ENCODE measurements around the gene SORCS2. TPM values are rescaled to one million over a fixed set of nuclear protein-coding genes. Genes with fewer than 3 reads are reported as not detected.

SORCS2 gene
- total RNA-seq, 1 donor from 2014 or later, result 13.8 TPM

- Mint-ChIP-seq H3K27me3 (ENCODE audit: low read depth, unreplicated experiment) (peaks cover 48% of the 10 kb centered on the region), H3K9me3 (ENCODE audit: unreplicated experiment) (peaks cover 5% of the 10 kb centered on the region), H3K27ac (ENCODE audit: unreplicated experiment) (no peak overlapping the region), H3K36me3 (ENCODE audit: low read depth, unreplicated experiment) (no peaks in the 10 kb centered on the region), H3K4me3 (ENCODE audit: unreplicated experiment) (no peak overlapping the region), H3K4me1 (ENCODE audit: low read depth, unreplicated experiment) (peaks cover 8% of the 10 kb centered on the region)
- H4K20me1 ChIP-seq (ENCODE audit: insufficient read depth, low read length), result peaks cover 23% of the 10 kb centered on the region
- TF ChIP-seq EZH2 (IDR thresholded peaks at IDR 0.05; ENCODE audit: insufficient read depth, low read length) (no peak), CTCF (IDR thresholded peaks at IDR 0.05; ENCODE audit: insufficient read depth, low read depth, low read length) (peak; percentile 12)
- H3K9me3 ChIP-seq (ENCODE audit: insufficient read depth, low read depth, low read length), result no peaks in the 10 kb centered on the region
- peaks cover 4% of the 10 kb centered on the region for H3K27me3 ChIP-seq (ENCODE audit: insufficient read depth, low read length)
- no peak overlapping the region for H3K9ac ChIP-seq (ENCODE audit: low read length)
- peak; percentile 23 for DNase-seq (ENCODE audit: low read depth)
- H3K4me1 ChIP-seq (ENCODE audit: insufficient read depth, low read length), result peaks cover 4% of the 10 kb centered on the region
- H3K79me2 ChIP-seq (ENCODE audit: insufficient read depth, low read length), result no peaks in the 10 kb centered on the region
- no peak for FAIRE-seq
- no peak overlapping the region for H3K27ac ChIP-seq (ENCODE audit: low read depth, low read length)
- no peaks in the 10 kb centered on the region for H3K36me3 ChIP-seq (ENCODE audit: insufficient read depth, low read length)
- H3K4me3 ChIP-seq (ENCODE audit: insufficient read depth, low read depth, low read length), result no peak overlapping the region
- H3K4me2 ChIP-seq (ENCODE audit: low read length), result no peak overlapping the region
- H2AFZ ChIP-seq (ENCODE audit: low read depth, low read length), result no peak overlapping the region
These were observed 270.2 kb downstream of the SORCS2 start for GRCh38 chr4:7462509-7462971.

DNA sequence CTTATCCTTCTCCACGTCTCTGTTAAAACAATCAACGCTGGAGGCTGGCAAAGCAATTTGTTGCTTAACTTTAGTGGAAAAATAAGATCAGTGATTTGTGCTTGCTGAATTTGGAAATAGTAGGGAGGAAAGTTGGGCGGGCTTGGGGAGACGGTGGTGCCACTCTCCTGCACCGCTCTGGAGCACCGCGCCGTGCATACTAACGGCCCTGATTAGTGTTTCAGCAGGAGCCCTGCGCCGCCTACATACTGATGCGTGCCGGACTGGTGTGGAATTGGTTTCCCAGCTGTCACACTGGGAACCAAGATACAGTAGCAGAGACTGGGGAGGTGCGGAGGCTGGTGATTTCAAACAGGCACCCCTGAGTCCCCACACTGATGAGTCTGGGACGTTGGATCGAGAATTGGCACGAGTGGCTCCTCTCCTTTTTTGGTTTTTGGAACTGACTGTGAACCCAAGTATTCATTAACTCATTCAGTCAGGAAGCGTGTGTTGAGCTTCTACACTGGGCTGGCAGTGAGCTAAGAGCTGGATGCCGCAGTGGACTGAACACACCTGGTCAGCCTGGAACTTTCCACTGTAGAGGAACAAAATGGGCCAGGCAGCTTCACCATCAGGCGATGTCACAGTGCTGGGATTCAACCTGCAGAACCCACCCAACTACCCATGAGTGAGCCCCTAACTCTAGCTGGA is 271.4 kb downstream of the SORCS2 start:
- peaks cover 8% of the 10 kb centered on the region for H3K4me1 Mint-ChIP-seq (ENCODE audit: low read depth, unreplicated experiment)
- Histone ChIP-seq H4K20me1 (ENCODE audit: insufficient read depth, low read length) (peaks cover 32% of the 10 kb centered on the region), H3K27ac (ENCODE audit: low read depth, low read length) (no peak overlapping the region), H3K4me1 (ENCODE audit: insufficient read depth, low read length) (peaks cover 4% of the 10 kb centered on the region), H3K79me2 (ENCODE audit: insufficient read depth, low read length) (no peaks in the 10 kb centered on the region), H3K4me3 (ENCODE audit: insufficient read depth, low read depth, low read length) (no peak overlapping the region), H3K27me3 (ENCODE audit: insufficient read depth, low read length) (peaks cover 4% of the 10 kb centered on the region), H2AFZ (ENCODE audit: low read depth, low read length) (no peak overlapping the region), H3K9me3 (ENCODE audit: insufficient read depth, low read depth, low read length) (no peaks in the 10 kb centered on the region), H3K9ac (ENCODE audit: low read length) (no peak overlapping the region), H3K4me2 (ENCODE audit: low read length) (no peak overlapping the region), H3K36me3 (ENCODE audit: insufficient read depth, low read length) (no peaks in the 10 kb centered on the region)
- peaks cover 49% of the 10 kb centered on the region for H3K27me3 Mint-ChIP-seq (ENCODE audit: low read depth, unreplicated experiment)
- peaks cover 2% of the 10 kb centered on the region for H3K36me3 Mint-ChIP-seq (ENCODE audit: low read depth, unreplicated experiment)
- no peak overlapping the region for H3K4me3 Mint-ChIP-seq (ENCODE audit: unreplicated experiment)
- H3K9me3 Mint-ChIP-seq (ENCODE audit: unreplicated experiment), result peaks cover 9% of the 10 kb centered on the region
- DNase-seq (ENCODE audit: low read depth) (peak; percentile 4), FAIRE-seq (no peak)
- peak overlapping the region; percentile 53 for H3K27ac Mint-ChIP-seq (ENCODE audit: unreplicated experiment)
- TF ChIP-seq EZH2 (IDR thresholded peaks at IDR 0.05; ENCODE audit: insufficient read depth, low read length), result no peak
- no peak for TF ChIP-seq CTCF (IDR thresholded peaks at IDR 0.05; ENCODE audit: insufficient read depth, low read depth, low read length)

- no peak overlapping the region for H3K9ac ChIP-seq (ENCODE audit: low read length)
- H3K4me3 ChIP-seq (ENCODE audit: insufficient read depth, low read depth, low read length), result no peak overlapping the region
- DNase-seq (ENCODE audit: low read depth) (no peak), FAIRE-seq (no peak)
- no peaks in the 10 kb centered on the region for H3K79me2 ChIP-seq (ENCODE audit: insufficient read depth, low read length)
- no peak for TF ChIP-seq CTCF (IDR thresholded peaks at IDR 0.05; ENCODE audit: insufficient read depth, low read depth, low read length)
- TF ChIP-seq EZH2 (IDR thresholded peaks at IDR 0.05; ENCODE audit: insufficient read depth, low read length), result no peak
- peaks cover 32% of the 10 kb centered on the region for H4K20me1 ChIP-seq (ENCODE audit: insufficient read depth, low read length)
- H3K9me3 Mint-ChIP-seq (ENCODE audit: unreplicated experiment), result peaks cover 9% of the 10 kb centered on the region
- no peak overlapping the region for H3K27ac Mint-ChIP-seq (ENCODE audit: unreplicated experiment)
- H3K27me3 ChIP-seq (ENCODE audit: insufficient read depth, low read length), result peaks cover 4% of the 10 kb centered on the region
- H2AFZ ChIP-seq (ENCODE audit: low read depth, low read length), result no peak overlapping the region
- H3K4me2 ChIP-seq (ENCODE audit: low read length), result no peak overlapping the region
- H3K36me3 Mint-ChIP-seq (ENCODE audit: low read depth, unreplicated experiment), result peaks cover 2% of the 10 kb centered on the region
- H3K36me3 ChIP-seq (ENCODE audit: insufficient read depth, low read length), result no peaks in the 10 kb centered on the region
- H3K9me3 ChIP-seq (ENCODE audit: insufficient read depth, low read depth, low read length), result no peaks in the 10 kb centered on the region
- H3K27me3 Mint-ChIP-seq (ENCODE audit: low read depth, unreplicated experiment), result peaks cover 53% of the 10 kb centered on the region
- no peak overlapping the region for H3K4me3 Mint-ChIP-seq (ENCODE audit: unreplicated experiment)
- peaks cover 4% of the 10 kb centered on the region for H3K4me1 ChIP-seq (ENCODE audit: insufficient read depth, low read length)
- H3K4me1 Mint-ChIP-seq (ENCODE audit: low read depth, unreplicated experiment), result peaks cover 8% of the 10 kb centered on the region
- H3K27ac ChIP-seq (ENCODE audit: low read depth, low read length), result no peak overlapping the region
These were observed 271.9 kb downstream of the SORCS2 start for GRCh38 chr4:7464259-7464655.

All from astrocyte (in vitro differentiated cells and primary cell).